HG02763 (cell line): ENCODE measurements around the gene C1QTNF5.

Source experiments
- ATAC-seq: cut with Tn5 transposase; IDR thresholded peaks from one replicate; pipeline ENCODE4 v1.9.1; 2021; ENCODE audit warnings: mild to moderate bottlenecking, moderate library complexity; ENCODE audit not compliant: unreplicated experiment

Gene C1QTNF5

DNA sequence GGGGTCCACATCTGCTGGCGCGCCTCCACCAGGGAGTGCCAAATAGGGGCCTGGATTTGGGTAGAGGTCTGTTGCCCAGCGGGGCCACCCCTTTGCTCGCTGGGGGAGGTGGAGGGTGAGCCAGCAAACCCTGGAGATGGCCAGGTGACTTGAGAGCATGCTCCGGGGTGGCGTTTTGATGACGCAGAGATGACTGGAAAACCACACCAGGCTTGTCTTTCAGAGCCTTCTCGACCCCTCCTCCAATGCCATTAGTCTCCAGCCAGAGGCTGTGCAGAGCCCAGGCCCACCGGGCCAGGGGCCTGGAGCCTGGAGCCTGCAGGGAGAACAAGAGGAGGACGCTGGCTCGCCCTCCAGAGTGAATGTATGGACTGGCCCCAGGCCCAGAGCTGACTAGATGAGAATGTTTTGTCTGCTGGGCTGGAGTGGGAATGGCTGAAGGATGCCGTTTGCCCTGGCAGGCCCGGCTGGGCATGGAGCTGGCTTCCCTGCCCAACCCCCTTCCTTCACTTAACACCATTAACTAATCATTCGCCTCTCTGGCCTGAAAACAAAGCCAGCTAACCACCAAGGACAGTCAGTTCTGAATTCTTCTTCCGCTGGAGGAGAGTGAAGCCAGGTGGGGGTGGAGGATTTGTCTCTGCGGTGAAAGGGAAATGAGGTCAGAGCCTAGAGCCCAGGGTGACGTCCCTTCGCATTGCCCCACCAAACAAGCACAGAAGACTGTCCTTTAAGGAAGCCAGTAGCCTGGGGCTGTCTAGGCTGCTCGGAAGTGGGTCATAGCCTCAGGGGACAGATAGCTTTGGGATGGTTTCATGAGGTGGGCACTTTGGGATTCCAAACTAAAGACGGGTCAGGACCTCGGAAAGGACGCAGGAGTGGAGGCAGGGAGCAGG lies 22.2 kb downstream of the C1QTNF5 start:
- ATAC-seq: no peak

DNA sequence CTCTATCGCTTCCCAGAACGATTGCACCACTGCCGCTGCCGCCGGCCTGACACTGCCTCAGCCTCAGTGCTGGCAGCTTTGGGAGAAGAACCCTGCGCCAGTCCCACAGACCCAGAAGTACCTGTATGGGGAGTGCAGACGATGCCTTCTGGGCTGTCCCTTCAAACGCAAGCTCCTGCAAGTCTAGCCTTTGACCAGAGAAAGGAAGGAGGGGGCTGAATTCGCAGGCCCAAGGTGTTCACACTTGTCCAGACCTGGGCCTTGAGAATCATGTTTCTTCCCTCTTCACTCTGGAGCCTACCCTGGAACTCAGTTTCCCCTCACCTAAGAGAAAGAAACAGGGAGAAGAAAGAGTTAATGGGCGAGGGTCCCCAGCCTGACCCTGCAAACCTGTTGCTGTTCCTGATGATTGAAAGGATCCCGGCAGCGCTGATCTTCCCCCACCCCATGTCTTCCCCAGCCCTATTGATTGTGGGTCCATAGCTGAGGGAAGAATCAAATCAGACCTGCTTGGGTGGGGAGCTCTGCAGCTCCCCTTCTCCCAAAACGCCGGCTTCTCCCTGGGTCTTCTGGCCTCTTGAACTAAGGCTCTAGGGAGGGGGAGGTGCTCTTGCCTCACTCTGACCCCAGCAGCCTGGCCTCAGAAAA lies 23.0 kb downstream of the C1QTNF5 start:
- no peak for ATAC-seq

DNA sequence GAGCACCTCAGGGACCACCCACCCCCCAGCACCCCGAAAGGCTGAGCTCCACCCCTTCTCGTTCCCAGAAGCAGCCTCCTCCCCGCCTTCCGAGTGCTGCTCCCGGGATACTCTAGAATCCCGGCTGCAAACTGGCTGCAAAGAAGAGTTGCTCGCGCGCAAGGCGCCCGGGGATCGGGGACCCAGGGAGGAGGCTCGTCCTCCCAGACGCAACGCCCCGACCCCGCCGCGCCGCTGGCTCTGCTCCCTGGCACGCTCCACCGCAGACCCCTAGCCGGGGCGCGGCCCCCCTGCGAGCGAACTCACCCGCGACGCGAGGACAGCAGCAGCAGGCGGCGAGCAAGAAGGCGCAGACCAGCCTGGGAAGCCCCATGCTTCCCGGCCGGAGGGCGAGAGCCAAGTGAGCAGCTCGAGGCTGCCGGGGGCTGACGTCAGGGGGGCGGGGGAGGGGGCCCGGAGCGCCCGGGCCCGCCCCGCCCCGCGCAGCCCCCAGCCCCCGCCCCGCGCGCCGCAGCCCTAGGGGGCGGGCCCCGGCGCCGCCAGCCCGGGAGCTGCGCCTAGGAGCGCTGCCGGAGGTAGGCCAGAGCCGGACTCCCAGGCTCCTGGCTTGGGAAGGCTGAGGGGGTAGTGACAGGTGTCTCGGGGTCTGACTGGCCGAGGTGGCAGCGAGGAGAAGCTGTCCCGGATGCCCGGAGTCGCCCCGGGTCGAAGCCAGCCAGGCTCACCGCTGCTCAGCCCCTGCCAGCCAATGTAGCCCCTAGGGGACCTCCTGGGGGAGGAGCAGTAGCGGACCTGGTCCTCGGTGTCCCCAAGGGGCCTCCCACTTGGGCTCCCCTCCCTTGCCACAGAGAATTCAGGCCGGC lies 23.7 kb downstream of the C1QTNF5 start, which contains the start of gene MCAM:
TSS of gene MCAM (minus strand) at position 402 of the 863 bp plus-strand sequence. CDS start at position 373, 29 bp downstream.
- no peak for ATAC-seq

GRCh38 chr11:119316016-119316728 lies 24.5 kb downstream of the C1QTNF5 start:
- no peak for ATAC-seq

DNA sequence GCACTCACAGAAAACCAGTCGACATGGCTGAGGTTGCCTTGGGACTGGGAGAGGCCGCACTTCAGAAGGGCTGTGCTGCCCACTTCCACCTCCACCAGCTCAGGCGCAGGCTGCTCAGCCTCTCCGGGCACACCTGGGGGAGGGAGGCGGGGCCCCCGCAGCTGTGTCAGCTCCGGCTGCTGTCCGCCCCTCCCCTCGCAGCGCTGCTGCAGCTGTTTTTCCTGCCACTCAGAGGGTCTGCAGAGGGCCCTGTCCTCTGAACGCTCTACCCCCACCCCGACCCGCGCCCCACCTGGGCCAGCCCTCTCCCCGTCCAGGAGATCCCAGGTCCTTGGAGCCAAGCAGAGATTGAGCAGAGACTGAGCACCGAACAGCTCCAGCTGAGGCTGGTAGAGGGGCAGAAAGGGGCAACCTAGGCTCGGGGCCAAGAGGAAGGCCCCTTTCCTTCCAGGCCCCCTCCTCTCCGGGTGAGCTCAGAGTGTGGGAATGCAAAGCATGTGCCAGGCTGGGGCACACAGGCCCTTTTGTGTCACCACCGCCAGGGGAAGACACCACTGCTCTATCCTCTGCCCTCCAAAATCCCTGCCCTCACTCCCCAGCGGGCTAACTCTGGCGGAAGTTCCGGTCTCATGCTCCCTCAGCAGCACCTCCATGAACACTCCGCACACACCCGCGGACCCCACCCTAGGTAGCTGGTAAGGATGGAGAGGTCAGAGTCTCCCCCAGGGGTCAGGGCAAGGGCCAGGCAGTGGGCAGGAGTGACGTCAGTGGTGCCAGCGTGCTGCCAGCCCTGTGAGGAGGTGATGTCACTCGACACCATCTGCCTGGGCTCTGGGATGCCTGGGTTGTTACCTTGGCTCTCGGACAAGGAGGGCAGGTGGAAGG lies 25.3 kb downstream of the C1QTNF5 start:
- no peak for ATAC-seq

GRCh38 chr11:119314726-119315125 lies 26.0 kb downstream of the C1QTNF5 start:
- no peak for ATAC-seq

DNA sequence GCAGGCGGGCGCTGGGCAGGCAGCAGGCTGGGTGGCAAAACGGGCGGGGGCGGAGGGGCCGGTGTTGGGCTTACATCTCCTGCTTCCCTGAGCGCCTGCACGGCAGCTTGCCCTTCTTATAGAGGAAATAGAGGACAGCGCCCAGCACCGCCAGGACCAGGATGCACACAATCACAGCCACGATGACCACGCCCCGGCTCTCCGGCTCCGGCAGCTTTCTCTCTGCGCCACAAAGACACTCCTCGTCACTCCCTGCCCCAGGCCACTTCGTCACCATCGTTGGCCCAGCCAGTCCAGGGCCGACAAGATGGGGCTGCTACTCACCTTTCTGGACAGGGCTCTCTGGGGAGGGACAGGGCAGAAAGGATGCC lies 30.0 kb downstream of the C1QTNF5 start:
- no peak for ATAC-seq

DNA sequence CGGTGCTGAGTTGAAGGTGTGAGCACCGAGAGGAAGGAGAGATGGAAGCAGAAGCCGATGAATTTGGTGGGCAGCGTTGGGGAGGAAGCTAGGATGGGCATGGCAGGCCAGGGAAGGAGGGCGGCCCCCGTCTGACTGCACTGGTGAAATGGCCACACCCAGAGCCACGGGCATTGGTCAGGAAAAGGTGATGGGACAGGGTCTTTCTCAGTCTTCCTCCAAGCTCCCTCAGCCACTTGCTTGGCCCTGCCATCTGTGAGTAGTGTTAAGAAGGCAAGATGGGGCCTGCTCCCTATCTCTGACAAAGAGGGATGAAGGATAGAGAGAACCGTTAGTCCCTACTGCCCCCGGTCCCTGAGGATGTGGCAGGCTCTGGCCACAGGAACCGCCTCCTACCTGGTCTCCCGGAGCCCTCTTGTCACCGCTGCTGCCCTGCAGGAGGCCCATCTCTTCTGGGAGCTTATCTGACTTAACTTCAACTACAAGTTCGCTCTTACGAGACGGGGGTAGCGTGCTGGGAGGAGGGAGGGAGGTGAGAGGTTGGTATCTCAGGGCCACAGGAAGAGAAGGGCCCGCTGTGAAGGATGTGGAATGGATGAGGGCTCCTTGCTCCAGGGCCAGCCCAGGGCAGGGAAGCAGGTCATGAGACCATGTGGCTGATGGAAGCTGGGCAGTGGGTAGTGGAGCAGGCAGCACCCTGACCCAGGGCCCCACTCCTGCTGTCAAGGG lies 30.6 kb downstream of the C1QTNF5 start:
- no peak for ATAC-seq

- ATAC-seq: no peak
Observed at GRCh38 chr11:119309411-119309810, 31.3 kb downstream of the C1QTNF5 start.

GRCh38 chr11:119307974-119308373 lies 32.7 kb downstream of the C1QTNF5 start:
- ATAC-seq: no peak

- ATAC-seq: no peak
Observed at GRCh38 chr11:119307219-119307618, 33.5 kb downstream of the C1QTNF5 start.

DNA sequence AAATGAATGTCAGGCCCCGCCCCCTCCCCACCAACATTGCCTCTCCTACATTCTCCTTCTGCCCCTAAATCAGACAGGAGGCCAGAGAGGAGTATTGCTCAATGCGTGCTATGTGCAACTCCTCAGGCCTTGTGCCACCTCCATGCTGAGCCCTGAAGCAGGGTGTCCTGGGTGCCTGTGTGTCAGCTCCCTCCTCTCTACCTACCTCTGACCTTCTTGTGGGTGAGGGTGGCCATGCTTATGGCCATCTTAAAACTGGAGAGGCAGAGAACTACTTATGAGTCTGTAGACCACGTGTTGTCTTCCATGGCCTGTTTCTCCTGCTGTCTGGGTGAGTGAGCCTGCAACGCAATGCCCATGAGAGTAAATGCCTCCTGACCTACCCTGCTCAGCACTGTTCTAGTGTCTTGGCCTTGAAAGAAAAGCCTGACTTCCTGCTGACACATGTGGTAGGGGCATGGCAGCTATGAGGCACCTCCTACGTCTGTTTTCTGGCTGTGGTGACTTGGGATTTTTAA lies 34.3 kb downstream of the C1QTNF5 start:
- no peak for ATAC-seq

DNA sequence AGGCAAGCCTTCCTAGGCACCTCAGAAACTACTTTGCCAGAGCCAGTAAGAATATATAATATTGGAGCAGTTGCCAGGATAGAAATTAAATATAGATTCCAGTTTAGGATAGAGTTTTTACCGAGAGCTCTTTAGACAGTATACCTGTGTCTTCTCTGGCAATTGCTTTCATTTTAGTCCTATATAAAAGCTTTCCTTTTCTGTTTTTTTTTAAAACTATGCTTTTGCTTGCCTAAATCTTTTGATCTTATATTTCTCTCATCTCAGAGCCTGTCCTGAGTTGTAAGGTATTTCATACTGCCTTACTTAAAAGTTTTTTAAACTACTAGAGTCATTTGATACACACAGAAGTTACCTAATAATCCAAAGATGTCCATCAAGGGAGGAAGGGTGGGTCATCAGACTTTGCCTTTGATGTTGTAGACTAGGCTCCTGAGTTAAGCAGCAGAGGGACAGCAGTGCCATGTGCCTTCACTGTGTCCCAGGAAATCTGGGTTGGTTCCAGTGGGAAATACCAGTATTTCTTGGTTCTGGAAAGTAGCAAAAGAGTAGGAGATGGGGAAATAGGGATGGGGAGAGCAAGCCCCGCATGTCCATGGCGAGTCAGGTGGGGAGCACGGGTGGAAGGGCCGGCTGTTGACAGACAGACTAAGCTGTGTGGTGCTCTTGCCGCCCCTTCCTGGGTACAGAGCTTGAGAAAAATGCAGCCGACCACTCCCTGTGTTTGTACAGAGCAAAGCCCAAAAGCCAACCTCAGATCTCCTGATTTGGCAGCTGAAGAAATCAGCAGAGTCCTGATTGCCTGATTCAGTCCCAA lies 34.9 kb downstream of the C1QTNF5 start:
- no peak for ATAC-seq

DNA sequence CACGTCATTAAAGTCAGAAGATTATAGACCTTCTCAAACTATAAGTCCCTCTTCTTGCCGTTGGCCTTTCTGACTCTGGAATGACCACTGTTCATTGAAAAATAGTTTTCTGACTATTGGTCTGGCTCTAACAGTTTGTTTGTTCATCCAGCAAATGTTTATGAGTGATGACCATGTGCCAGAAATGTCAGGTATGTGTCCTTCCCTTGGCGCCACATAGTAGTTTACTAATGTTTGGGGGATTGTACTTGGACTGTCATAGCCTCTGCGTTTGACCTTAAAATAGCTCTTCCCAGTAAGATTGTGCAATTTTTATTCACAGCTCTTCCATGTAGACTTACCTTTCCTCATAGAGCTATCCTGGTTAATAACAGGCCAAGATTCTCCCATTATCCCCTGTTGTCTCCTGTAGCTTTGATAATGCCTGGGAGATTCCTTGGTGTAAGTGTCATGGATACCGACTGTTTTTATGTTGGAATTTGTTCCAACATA lies 37.4 kb downstream of the C1QTNF5 start:
- no peak for ATAC-seq

DNA sequence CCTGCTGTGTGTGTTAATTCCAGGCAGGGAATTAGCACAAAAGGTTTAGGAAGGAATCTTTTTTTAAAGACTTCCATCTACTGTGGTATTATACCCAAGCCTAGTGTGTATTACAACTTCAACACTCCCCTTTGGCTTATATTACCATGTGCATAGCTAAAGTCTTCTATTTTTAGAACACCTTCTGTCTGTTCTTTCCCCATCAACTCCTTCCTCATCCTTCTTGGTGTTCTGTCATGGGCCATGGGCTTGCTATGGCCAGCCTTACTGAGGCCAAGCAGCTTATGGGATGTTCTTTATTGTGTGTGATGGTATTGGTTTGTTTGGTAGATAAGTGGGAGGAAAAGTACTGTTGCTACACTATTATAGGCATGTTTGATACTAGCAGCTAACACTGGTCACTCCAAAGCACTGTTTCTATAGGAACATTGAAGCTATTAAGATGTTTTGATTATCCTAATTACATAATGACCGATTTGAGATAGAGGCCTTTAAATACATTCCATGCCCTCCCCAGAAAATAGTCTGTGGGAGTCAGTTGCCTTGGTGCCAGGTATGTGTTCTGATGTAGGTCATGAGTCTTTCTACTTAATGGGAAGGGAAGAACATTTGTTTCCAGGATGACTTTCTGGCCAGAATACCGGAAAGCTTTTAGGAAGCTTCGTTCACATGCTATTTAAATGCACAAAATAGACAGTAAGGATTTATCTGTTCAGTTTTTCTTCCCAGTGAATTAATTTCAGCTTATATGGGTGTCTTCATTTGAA lies 40.3 kb downstream of the C1QTNF5 start:
- no peak for ATAC-seq

DNA sequence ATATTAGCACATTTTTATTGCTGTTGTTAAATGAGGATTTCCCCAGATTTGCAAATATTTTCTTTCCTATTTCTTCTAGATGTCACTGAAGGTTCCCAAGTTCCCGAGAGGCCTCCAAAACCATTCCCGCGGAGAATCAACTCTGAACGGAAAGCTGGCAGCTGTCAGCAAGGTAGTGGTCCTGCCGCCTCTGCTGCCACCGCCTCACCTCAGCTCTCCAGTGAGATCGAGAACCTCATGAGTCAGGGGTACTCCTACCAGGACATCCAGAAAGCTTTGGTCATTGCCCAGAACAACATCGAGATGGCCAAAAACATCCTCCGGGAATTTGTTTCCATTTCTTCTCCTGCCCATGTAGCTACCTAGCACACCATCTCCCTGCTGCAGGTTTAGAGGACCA lies 41.3 kb downstream of the C1QTNF5 start:
- ATAC-seq: no peak

GRCh38 chr11:119298726-119299125 lies 42.0 kb downstream of the C1QTNF5 start:
- ATAC-seq: no peak
